ENCODE data around the gene COMTD1.
"Not testable (repeated sequence)": the region's sequence is repeated elsewhere in the genome, so short reads cannot be mapped to it uniquely, and the experiment has no call there.

Gene COMTD1

DNA sequence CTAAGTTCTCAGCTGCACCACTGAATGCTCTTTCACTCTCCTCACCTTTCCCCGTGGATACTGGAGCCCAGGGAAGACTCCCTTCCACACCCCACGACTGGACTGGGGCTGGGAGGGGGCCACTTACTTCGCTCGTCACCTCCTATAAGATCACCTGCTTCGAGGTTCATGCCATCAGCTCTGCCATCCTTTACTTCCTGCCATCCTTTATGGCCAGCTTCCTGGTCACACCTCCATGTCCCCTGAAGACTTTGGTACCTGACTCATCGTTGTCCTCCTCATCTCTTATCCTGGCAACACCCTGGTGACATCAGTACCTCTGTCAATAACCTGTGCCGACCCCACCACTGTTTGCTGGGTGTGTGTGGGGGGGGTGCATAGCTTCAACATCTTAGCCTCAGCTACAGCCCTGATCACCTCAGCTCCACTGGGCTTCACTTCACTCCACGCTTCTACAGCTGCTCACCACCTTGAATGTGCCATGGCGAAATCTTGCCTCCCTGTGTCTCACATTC is 33.9 kb downstream of the COMTD1 start:
- intact Hi-C loops (cut with DNase I) = no loop called here
- no peak for DNase-seq

DNA sequence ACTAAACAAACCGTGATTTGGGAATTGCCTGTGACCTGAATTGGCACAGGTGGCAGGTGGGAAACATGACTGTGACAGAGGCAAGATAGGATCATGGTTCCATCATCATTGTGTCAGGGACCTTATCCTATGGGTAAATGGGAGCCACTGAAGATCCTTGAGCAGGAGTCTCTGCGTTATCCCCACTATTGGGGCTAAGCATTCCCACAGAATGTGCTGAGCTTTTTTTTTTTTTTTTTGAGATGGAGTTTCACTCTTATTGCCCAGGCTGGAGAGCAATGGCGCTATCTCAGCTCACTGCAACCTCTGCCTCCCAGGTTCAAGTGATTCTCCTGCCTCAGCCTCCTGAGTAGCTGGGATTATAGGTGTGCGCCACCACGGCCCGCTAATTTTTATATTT is 35.8 kb downstream of the COMTD1 start:
- DNase-seq; intact Hi-C loops (cut with DNase I): not testable (repeated sequence)

DNA sequence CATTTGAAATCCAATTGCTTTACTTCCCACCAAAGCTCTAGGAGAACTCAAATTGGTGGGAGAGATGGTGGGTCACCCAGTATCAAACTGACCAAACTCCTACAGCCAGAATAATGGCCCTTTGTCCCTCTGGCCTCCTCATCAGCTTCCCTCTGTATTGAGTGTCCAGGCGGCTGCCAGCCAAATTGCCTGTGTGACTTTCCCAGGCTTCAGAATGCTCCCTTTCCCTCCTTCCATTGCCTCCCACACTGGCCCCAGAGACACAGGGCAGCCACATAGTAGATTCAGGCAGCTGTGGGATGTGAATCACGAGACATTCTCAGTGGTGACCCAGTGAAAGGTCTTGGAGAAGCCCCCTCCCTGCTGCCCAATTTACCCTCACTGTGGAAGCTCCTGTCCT is 37.9 kb downstream of the COMTD1 start:
- peak in 6 of 10 donors; percentile 25 to 92 (median 40) for DNase-seq

DNA sequence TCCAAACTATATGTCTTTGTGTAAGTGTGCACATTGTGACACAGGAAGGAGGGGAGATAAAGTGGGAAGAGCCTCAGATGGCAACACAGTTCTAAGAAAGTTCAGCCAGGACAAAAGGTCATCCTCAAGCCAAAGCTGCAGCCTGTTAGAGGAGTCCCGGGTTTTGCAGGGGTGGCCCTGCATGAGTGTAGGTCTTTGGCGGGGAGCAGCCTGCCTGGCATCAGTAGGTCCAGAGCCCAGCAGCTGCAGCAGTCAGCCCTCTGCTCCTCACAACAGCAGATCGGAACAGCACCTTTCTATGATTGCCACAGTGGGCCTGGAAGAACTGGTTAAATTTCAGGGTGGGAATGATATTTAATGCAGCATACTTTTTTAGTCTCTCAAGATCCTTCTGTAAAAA is 38.7 kb downstream of the COMTD1 start:
- intact Hi-C loops (cut with DNase I) = no loop called here
- DNase-seq = peak in 1 of 10 donors; percentile 27

More for the DNA sequence above, 37.9 kb downstream of the COMTD1 start:
- intact Hi-C loops (cut with DNase I) = no loop called here

DNA sequence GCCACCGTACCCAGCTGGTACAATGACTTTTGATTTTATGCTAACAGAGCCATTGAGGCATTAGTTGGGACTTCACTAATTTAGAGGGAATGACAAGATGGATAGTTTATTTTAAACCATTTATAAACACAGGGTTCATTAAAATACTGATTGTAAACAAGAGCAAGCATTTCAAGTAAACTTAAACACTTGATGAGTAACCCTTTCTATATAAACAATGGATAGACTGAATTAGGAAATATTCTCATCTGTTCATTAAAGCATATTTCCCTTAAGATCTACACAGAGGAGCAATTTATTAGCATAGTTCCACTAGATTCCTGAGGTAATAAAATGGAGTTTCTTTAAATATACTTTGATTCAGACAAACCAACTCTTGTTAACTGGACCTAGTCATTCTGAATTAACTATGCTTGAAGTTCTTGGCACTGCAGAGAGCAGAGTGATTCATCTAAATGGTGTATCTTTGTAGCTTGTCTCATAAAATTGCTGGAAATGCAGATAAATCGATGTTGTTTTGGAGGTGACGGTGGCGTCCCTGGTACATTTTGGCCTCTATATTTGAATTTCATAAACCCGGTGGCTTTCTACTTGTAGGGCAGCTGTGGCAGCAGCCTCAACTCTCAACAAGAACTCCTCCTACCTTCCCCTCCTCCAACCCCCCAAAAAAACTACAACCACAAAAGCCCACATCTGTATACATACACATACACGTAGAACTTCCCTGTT is 40.6 kb downstream of the COMTD1 start:
- peak in 1 of 10 donors; percentile 29 for DNase-seq
- intact Hi-C loops (cut with DNase I) = no loop called here

DNA sequence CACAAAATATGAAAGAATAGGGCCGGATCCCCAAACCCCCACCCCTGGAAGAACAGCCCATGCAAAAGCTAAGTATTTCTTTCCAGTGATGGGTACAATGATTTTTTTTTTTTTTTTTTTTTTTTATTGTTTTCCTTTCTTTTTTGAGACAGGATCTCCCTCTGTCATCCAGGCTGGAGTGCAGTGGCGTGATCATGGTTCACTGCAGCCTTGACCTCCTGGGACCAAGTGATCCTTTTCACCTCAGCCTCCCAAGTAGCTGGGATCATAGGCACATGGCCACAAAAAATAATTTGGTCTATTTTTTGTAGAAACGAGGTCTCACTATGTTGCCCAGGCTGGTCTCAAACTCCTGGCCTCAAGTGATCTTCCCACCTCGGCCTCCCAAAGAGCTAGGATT is 41.1 kb downstream of the COMTD1 start:
- DNase-seq; intact Hi-C loops (cut with DNase I): not testable (repeated sequence)

DNA sequence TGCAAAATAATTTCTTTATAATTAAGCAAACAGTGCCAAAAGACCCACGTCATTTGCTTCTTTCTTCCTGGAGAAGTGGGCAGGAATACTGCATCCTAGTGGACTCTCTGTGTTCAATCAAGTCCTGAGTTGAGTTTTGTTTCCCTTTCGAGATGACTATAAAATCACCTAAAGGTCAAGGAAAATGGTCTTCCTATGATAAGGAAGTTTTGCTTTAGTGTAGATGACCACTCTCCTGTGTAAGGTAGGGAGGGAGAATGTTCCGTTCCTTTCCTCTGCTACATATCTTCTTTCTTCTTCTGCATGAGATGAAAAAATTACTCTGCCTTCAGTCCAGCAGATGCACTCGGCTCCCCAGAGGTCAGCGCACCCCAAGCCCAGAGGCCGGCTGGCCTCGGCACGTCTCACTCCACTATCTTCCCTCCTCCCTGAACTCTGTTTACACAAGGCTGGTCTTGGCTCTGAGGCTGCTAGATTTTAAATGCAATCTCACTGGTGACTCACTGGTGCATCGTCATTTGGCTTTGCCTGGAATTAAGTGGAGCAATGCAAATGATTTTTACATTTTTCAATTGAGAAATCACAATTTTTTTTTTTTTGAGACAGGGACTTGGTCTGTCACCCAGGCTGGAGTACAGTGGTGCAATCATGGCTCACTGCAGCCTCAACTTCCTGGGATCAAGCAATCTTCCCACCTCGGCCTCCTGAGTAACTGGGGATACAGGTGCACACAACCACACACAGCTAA is 43.8 kb downstream of the COMTD1 start:
- no peak for DNase-seq
- intact Hi-C loops (cut with DNase I) = no loop called here

DNA sequence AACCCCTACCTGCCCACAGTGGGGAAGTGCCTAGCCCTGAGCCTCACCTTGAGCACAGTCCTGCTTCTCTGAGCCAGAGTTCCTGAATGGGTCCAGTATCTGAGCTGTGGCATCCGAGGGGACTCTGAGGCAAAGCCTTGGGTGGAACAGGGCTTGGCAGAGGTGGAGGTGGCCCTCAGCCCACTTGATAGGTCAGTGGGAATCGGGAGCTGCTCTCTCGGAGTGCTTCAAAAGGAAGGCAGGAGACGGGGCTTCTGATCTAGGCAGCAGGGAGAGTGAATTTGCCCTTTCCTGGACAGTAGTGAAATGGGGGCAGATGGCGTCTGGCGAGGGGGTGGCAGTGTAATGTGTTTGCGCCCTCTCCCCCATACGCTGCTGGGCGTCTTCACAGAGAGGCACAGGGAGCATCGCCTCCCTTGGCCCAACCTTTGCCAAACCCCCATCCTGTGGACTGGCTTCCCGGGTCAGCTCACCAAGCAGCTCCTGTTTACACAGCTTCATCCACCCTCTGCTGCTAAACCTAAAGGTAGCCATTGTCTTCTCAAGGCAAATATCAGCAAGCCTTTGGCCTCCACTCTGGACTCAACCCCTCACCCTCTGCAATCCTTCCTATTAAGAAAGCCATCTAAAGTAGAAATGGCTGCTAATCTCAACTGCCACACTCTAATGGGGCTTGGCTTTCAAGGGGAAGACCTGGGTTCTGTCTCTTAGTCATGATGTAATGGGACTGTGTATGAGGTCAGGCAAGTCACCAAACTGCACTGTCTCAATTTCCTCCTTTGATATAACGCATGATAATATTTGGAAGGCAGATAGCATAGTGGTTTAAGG is 46.3 kb downstream of the COMTD1 start:
- intact Hi-C loops (cut with DNase I) = loop anchor here (2.0 kb wide), 1 partner anchor 41 kb away; no protein-coding TSS in a partner anchor

DNA sequence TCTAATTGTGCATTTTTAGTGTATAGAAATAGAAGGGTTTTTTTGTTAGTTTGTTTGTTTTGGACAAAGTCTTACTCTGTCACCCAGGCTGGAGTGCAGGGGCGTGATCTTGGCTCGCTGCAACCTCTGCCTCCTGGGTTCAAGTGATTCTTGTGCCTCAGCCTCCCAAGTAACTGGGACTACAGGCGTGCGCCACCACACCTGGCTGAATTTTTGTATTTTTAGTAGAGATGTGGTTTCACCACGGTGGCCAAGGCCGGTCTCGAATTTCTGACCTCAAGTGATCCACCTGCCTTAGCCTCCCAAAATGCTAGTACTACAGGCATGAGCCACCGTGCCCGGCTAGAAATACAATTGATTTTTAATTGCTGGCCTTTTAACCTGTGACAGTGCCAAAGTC is 47.2 kb downstream of the COMTD1 start:
- not testable (repeated sequence) for DNase-seq
- intact Hi-C loops (cut with DNase I) = loop anchor here (2.0 kb wide), 1 partner anchor 42 kb away; no protein-coding TSS in a partner anchor

More for the DNA sequence above, 46.3 kb downstream of the COMTD1 start:
- DNase-seq = no peak

DNA sequence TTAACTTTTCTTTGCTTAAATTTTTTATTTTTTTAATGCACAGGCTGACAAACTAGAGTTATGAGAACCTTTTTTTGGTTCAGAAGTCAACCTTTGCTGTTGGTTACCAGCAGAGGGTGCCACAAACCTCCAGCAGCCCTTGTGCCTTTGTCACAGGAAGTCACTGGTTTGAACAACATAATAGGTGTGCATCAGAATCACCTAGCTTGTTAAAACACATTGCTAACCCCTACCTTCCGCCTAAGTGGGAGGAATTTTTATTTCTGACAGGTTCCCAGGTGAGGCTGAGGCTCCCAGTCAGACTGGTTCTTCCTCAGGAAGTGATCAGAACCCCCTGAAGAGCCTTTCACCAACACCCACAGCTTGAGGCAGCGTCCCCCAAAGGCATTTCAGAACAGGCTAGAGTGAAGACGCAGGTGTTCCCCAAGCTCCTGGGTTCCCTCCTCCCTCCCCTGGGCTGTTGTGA is 47.8 kb downstream of the COMTD1 start:
- intact Hi-C loops (cut with DNase I) = loop anchor here (2.0 kb wide), 1 partner anchor 43 kb away; no protein-coding TSS in a partner anchor
- peak in 6 of 10 donors; percentile 15 to 90 (median 38) for DNase-seq

DNA sequence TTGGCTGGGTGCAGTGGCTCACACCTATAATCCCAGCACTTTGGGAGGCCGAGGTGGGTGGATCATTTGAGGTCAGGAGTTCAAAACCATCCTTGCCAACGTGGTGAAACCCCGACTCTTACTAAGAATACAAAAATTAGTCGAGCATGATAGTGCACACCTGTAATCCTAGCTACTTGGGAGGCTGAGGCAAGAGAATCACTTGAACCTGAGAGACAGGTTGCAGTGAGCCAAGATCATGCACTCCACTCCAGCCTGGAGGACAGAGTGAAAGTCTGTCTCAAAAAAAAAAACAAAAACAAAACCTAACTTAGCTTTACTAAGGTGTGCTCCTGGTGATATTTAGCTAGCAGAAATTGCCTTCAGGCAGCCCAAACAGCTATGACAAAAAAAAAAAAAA is 49.4 kb downstream of the COMTD1 start:
- intact Hi-C loops (cut with DNase I) = no loop called here
- DNase-seq = no peak

Data from posterior cingulate gyrus (tissue), 11 donors.